Measurements from ENCODE around the gene HDGF. TPM values are rescaled to one million over a fixed set of nuclear protein-coding genes. Genes with fewer than 3 reads are reported as not detected.
A peak's percentile ranks its signal among the peaks of the same experiment; 100 is the strongest.

Gene HDGF
- total RNA-seq, 1 experiment from 2014 or later, result 310 TPM

DNA sequence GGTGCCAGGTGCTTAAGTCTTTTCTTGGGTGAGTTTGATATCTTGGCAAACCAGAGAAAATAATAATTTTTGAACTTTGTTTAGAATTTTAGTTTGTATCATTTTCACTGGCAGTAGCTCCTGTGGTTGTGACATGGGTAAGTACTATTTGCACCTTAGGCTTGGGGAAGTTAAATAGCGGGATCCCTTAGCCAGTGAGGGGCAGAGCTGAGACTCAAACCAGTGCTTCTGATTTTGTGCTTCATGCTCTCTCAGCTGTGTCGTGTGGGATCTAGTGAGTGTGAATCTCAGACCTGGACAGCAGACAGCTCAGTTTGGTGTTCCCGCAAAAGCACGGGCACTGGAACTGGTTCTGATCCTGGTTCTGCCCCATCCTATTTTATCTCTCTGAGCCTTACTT, 25.5 kb upstream of the HDGF start:
- TF ChIP-seq, protein P1, sequence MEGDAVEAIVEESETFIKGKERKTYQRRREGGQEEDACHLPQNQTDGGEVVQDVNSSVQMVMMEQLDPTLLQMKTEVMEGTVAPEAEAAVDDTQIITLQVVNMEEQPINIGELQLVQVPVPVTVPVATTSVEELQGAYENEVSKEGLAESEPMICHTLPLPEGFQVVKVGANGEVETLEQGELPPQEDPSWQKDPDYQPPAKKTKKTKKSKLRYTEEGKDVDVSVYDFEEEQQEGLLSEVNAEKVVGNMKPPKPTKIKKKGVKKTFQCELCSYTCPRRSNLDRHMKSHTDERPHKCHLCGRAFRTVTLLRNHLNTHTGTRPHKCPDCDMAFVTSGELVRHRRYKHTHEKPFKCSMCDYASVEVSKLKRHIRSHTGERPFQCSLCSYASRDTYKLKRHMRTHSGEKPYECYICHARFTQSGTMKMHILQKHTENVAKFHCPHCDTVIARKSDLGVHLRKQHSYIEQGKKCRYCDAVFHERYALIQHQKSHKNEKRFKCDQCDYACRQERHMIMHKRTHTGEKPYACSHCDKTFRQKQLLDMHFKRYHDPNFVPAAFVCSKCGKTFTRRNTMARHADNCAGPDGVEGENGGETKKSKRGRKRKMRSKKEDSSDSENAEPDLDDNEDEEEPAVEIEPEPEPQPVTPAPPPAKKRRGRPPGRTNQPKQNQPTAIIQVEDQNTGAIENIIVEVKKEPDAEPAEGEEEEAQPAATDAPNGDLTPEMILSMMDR (conservative IDR thresholded peaks at IDR 0.05), result no peak
- Histone ChIP-seq H3K9ac (ENCODE audit: extremely low read depth, insufficient read length, low read length) (no peak overlapping the region), H2BK20ac (ENCODE audit: low read depth, low read length, poor library complexity, severe bottlenecking) (no peak overlapping the region), H3K14ac (ENCODE audit: insufficient read depth, low read length) (no peak overlapping the region), H3K27ac (ENCODE audit: insufficient read length, low read depth, low read length) (no peak overlapping the region), H3K56ac (ENCODE audit: insufficient read length, low read depth, low read length) (no peak overlapping the region), H3K27me3 (ENCODE audit: insufficient read depth, low read length) (no peaks in the 10 kb centered on the region), H2BK12ac (ENCODE audit: insufficient read length, low read depth, low read length) (no peak overlapping the region), H2AFZ (ENCODE audit: low read length) (no peak overlapping the region), H3K23ac (ENCODE audit: insufficient read length, low read depth, low read length) (no peak overlapping the region), H3K79me1 (ENCODE audit: insufficient read depth, low read depth, low read length, poor library complexity, severe bottlenecking) (peaks cover 19% of the 10 kb centered on the region), H3K4me1 (ENCODE audit: insufficient read depth, low read length) (no peaks in the 10 kb centered on the region), H3K4ac (ENCODE audit: low read depth, low read length) (no peak overlapping the region), H2BK120ac (ENCODE audit: low read depth, low read length, poor library complexity, severe bottlenecking) (no peak overlapping the region), H2AK5ac (ENCODE audit: insufficient read length, low read length) (no peak overlapping the region), H4K91ac (ENCODE audit: insufficient read length, low read depth, low read length) (no peak overlapping the region), H3K18ac (ENCODE audit: insufficient read length, low read depth, low read length) (no peak overlapping the region), H3T11ph (ENCODE audit: low read length) (no peak overlapping the region), H4K20me1 (ENCODE audit: control insufficient read depth, insufficient read depth, insufficient read length) (no peaks in the 10 kb centered on the region), H4K5ac (ENCODE audit: insufficient read length, low read depth, low read length) (no peak overlapping the region), H3K9me3 (ENCODE audit: control insufficient read depth, low read depth, low read length) (no peaks in the 10 kb centered on the region), H4K8ac (replicated peaks; ENCODE audit: insufficient read length, low read depth, low read length) (no peak overlapping the region), H3K79me2 (ENCODE audit: insufficient read depth, low read length) (peaks cover 22% of the 10 kb centered on the region; the same call in 1 of the 2 replicates), H2BK5ac (ENCODE audit: insufficient read length, low read length) (no peak overlapping the region), H3K23me2 (ENCODE audit: insufficient read length, low read depth, low read length, poor library complexity, severe bottlenecking) (no peaks in the 10 kb centered on the region), H3K4me2 (ENCODE audit: insufficient read depth, insufficient read length, low read length) (no peak overlapping the region), H2BK15ac (ENCODE audit: low read depth, low read length) (no peak overlapping the region)
- peaks cover 3 to 25% (median 15%) of the 10 kb centered on the region in 3 experiments; a peak in 6 of 7 replicates for H3K36me3 Mint-ChIP-seq (ENCODE audit: insufficient read depth in 1 of 3, low read depth in 3 of 3)
- WGBS (ENCODE audit: extremely low coverage, insufficient read length, low lambda C conversion rate), result no CpG with 5 or more reads among the region's 4 CpGs
- peaks cover 0 to 7% of the 10 kb centered on the region in 2 experiments; a peak in 2 of 4 replicates for H3K4me1 Mint-ChIP-seq
- H3K4me3 Mint-ChIP-seq, result no peak overlapping the region
- DNase-seq, result no peak
- H3K27me3 Mint-ChIP-seq (ENCODE audit: low read depth), result no peaks in the 10 kb centered on the region
- H3K27ac Mint-ChIP-seq, result 0 out of 7 replicates have a peak overlapping the region, but pooled peaks of 1 of the 3 experiments have one; percentile 1
- no peaks in the 10 kb centered on the region for H3K9me3 Mint-ChIP-seq
